ENCODE measurements around the gene SMC1B. TPM values are rescaled to one million over a fixed set of nuclear protein-coding genes. Genes with fewer than 3 reads are reported as not detected.

Gene SMC1B
- total RNA-seq, 2 experiments from 2014 or later, result 1.8 TPM

- intact Hi-C loops (cut with micrococcal nuclease), result no loop called here
- POLR2A ChIA-PET, result no interaction called here
These were observed 98.6 kb downstream of the SMC1B start for GRCh38 chr22:45314786-45315185.

GRCh38 chr22:45314054-45314721 is 99.2 kb downstream of the SMC1B start:
- DNase-seq (no peak), ATAC-seq (no peak)
- Mint-ChIP-seq H3K4me1 (ENCODE audit: low read depth) (peaks cover 72% of the 10 kb centered on the region), H3K36me3 (ENCODE audit: low read depth) (peaks cover 12% of the 10 kb centered on the region), H3K27ac (peak overlapping the region; percentile 7), H3K9me3 (no peaks in the 10 kb centered on the region), H3K4me3 (no peak overlapping the region), H3K27me3 (no peaks in the 10 kb centered on the region)
- intact Hi-C loops (cut with micrococcal nuclease), result no loop called here
- CTCF ChIA-PET, result no interaction called here
- no peak for TF ChIP-seq CTCF (IDR thresholded peaks at IDR 0.05)
- POLR2A ChIA-PET, result no interaction called here

More at GRCh38 chr22:45314786-45315185, 98.6 kb downstream of the SMC1B start:
- CTCF ChIA-PET, result no interaction called here
- DNase-seq (no peak), ATAC-seq (no peak)
- no peak overlapping the region for H3K4me3 Mint-ChIP-seq
- H3K36me3 Mint-ChIP-seq (ENCODE audit: low read depth), result peaks cover 12% of the 10 kb centered on the region
- no peaks in the 10 kb centered on the region for H3K9me3 Mint-ChIP-seq
- H3K4me1 Mint-ChIP-seq (ENCODE audit: low read depth), result peaks cover 75% of the 10 kb centered on the region
- no peaks in the 10 kb centered on the region for H3K27me3 Mint-ChIP-seq
- no peak overlapping the region for H3K27ac Mint-ChIP-seq
- no peak for TF ChIP-seq CTCF (IDR thresholded peaks at IDR 0.05)

- no peak for TF ChIP-seq CTCF (IDR thresholded peaks at IDR 0.05)
- H3K36me3 Mint-ChIP-seq (ENCODE audit: low read depth), result peaks cover 12% of the 10 kb centered on the region
- no peak overlapping the region for H3K4me3 Mint-ChIP-seq
- DNase-seq, result no peak
- H3K4me1 Mint-ChIP-seq (ENCODE audit: low read depth), result peaks cover 67% of the 10 kb centered on the region
- CTCF ChIA-PET, result interaction anchor here (0.6 to 1.4 kb wide), 2 partner anchors 43 to 117 kb away, joined by 3 read pairs; no protein-coding TSS in a partner anchor
- no peaks in the 10 kb centered on the region for H3K27me3 Mint-ChIP-seq
- H3K27ac Mint-ChIP-seq, result no peak overlapping the region
- no peak for ATAC-seq
- POLR2A ChIA-PET, result no interaction called here
- intact Hi-C loops (cut with micrococcal nuclease), result no loop called here
- H3K9me3 Mint-ChIP-seq, result no peaks in the 10 kb centered on the region
These were observed 100.5 kb downstream of the SMC1B start for GRCh38 chr22:45312856-45313255.

- no peak for TF ChIP-seq CTCF (IDR thresholded peaks at IDR 0.05)
- Mint-ChIP-seq H3K27me3 (no peaks in the 10 kb centered on the region), H3K36me3 (ENCODE audit: low read depth) (peaks cover 12% of the 10 kb centered on the region), H3K4me3 (no peak overlapping the region), H3K4me1 (ENCODE audit: low read depth) (peaks cover 63% of the 10 kb centered on the region), H3K27ac (no peak overlapping the region), H3K9me3 (no peaks in the 10 kb centered on the region)
- DNase-seq (no peak), ATAC-seq (no peak)
- intact Hi-C loops (cut with micrococcal nuclease), result no loop called here
- ChIA-PET POLR2A (interaction anchor here (1.2 to 1.4 kb wide), 2 partner anchors 11 to 100 kb away, joined by 3 read pairs; no protein-coding TSS in a partner anchor), CTCF (interaction anchor here (0.6 to 1.4 kb wide), 2 partner anchors 43 to 118 kb away, joined by 3 read pairs; no protein-coding TSS in a partner anchor)
These were observed 101.0 kb downstream of the SMC1B start for GRCh38 chr22:45312415-45312814.

GRCh38 chr22:45310977-45311531 is 102.3 kb downstream of the SMC1B start:
- Mint-ChIP-seq H3K4me1 (ENCODE audit: low read depth) (peaks cover 54% of the 10 kb centered on the region), H3K4me3 (peak overlapping the region; percentile 85), H3K9me3 (no peaks in the 10 kb centered on the region), H3K36me3 (ENCODE audit: low read depth) (peaks cover 12% of the 10 kb centered on the region), H3K27ac (peak overlapping the region; percentile 83), H3K27me3 (no peaks in the 10 kb centered on the region)
- POLR2A ChIA-PET, result interaction anchor here (0.7 to 2.1 kb wide), 6 partner anchors 8 to 101 kb away, joined by 3 to 7 read pairs (median 5); no protein-coding TSS in a partner anchor
- no peak for TF ChIP-seq CTCF (IDR thresholded peaks at IDR 0.05)
- DNase-seq, result no peak
- no peak for ATAC-seq
- intact Hi-C loops (cut with micrococcal nuclease), result no loop called here
- CTCF ChIA-PET, result no interaction called here

Data from activated CD8-positive, alpha-beta T cell treated with anti-CD3 and anti-CD28 coated beads for 36 hours (primary cell).